ENCODE results near the gene EDEM3. TPM values are rescaled to one million over a fixed set of nuclear protein-coding genes. Genes with fewer than 3 reads are reported as not detected.
A peak's percentile ranks its signal among the peaks of the same experiment; 100 is the strongest.

EDEM3 gene
- total RNA-seq, 1 donor from 2014 or later = 45.5 TPM

GRCh38 chr1:184759651-184760050 is 5.0 kb upstream of the EDEM3 start:
- no peaks in the 10 kb centered on the region for H3K9me3 ChIP-seq
- ATAC-seq = no peak
- H3K27ac ChIP-seq = no peak overlapping the region
- H3K4me3 ChIP-seq = no peak overlapping the region
- no peak for DNase-seq
- intact Hi-C loops (cut with DNase I) = no loop called here
- H3K36me3 ChIP-seq = no peaks in the 10 kb centered on the region
- peaks cover 10% of the 10 kb centered on the region for H3K4me1 ChIP-seq
- H3K27me3 ChIP-seq (ENCODE audit: low read depth) = no peaks in the 10 kb centered on the region
- no peak for TF ChIP-seq CTCF (IDR thresholded peaks at IDR 0.05)

- peaks cover 10% of the 10 kb centered on the region for H3K4me1 ChIP-seq
- intact Hi-C loops (cut with DNase I) = no loop called here
- ATAC-seq = no peak
- H3K27me3 ChIP-seq (ENCODE audit: low read depth) = no peaks in the 10 kb centered on the region
- no peaks in the 10 kb centered on the region for H3K36me3 ChIP-seq
- no peak overlapping the region for H3K4me3 ChIP-seq
- H3K9me3 ChIP-seq = no peaks in the 10 kb centered on the region
- H3K27ac ChIP-seq = no peak overlapping the region
- no peak for DNase-seq
- no peak for TF ChIP-seq CTCF (IDR thresholded peaks at IDR 0.05)
Measured at GRCh38 chr1:184759112-184759511, 4.5 kb upstream of the EDEM3 start.

- no peaks in the 10 kb centered on the region for H3K9me3 ChIP-seq
- no peak overlapping the region for H3K27ac ChIP-seq
- peaks cover 19% of the 10 kb centered on the region for H3K4me1 ChIP-seq
- DNase-seq (no peak), ATAC-seq (no peak)
- H3K27me3 ChIP-seq (ENCODE audit: low read depth) = no peaks in the 10 kb centered on the region
- H3K4me3 ChIP-seq = no peak overlapping the region
- no peak for TF ChIP-seq CTCF (IDR thresholded peaks at IDR 0.05)
- intact Hi-C loops (cut with DNase I) = no loop called here
- no peaks in the 10 kb centered on the region for H3K36me3 ChIP-seq
Measured at GRCh38 chr1:184757891-184758290, 3.2 kb upstream of the EDEM3 start.

- Histone ChIP-seq H3K9me3 (no peaks in the 10 kb centered on the region), H3K27me3 (ENCODE audit: low read depth) (no peaks in the 10 kb centered on the region), H3K36me3 (no peaks in the 10 kb centered on the region), H3K4me3 (no peak overlapping the region), H3K27ac (no peak overlapping the region), H3K4me1 (peaks cover 23% of the 10 kb centered on the region)
- ATAC-seq (no peak), DNase-seq (no peak)
- TF ChIP-seq CTCF (IDR thresholded peaks at IDR 0.05) = no peak
- intact Hi-C loops (cut with DNase I) = no loop called here
Measured at GRCh38 chr1:184757406-184757805, 2.7 kb upstream of the EDEM3 start.

- no peak for TF ChIP-seq CTCF (IDR thresholded peaks at IDR 0.05)
- DNase-seq = no peak
- peaks cover 27% of the 10 kb centered on the region for H3K4me1 ChIP-seq
- peak in 1 of 2 donors; percentile 23 for ATAC-seq
- peak overlapping the region; percentile 94 for H3K27ac ChIP-seq
- H3K36me3 ChIP-seq = no peaks in the 10 kb centered on the region
- peak overlapping the region; percentile 99 for H3K4me3 ChIP-seq
- no peaks in the 10 kb centered on the region for H3K27me3 ChIP-seq (ENCODE audit: low read depth)
- no peaks in the 10 kb centered on the region for H3K9me3 ChIP-seq
- intact Hi-C loops (cut with DNase I) = no loop called here
Measured at GRCh38 chr1:184755226-184756065, 788 bp upstream of the EDEM3 start.

Measured in lower lobe of right lung (tissue), 2 donors.